HG03280 (cell line): ENCODE results near the gene ATXN1.
A peak's percentile ranks its signal among the peaks of the same experiment; 100 is the strongest.

Source experiments
- ATAC-seq: cut with Tn5 transposase; IDR thresholded peaks from one replicate; pipeline ENCODE4 v1.9.1; 2021; ENCODE audit warnings: mild to moderate bottlenecking, moderate library complexity; ENCODE audit not compliant: unreplicated experiment

The ATXN1 gene

DNA sequence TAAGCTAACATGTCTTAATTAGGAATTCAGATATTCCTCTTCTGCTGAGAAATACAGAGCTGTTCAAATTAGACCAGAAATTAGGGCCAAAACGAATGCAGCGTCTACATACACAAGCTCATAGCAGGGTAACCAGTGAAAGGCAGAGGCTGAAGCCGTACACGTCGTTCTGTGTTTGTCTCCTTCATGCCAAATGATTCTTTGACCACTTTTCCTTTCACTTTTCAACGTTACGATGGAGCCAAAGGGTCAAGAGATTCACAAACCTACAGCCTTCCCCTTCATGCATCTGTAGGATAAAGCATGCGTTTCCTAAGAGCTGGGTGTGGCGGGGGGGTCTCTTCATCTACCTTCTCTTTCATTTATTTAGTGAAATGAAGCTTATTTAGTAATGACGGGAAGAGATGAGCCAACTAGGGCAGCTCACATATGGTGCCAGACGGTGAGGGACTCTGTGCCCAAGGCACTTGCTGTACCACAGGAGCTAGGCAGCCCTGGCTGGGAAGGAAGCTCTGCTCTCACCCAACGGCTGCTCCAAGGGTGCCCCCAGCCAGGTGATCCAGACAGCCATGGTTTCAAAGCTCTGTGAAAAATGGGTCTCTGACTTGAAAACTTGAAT is 178.0 kb downstream of the ATXN1 start:
- ATAC-seq = no peak

DNA sequence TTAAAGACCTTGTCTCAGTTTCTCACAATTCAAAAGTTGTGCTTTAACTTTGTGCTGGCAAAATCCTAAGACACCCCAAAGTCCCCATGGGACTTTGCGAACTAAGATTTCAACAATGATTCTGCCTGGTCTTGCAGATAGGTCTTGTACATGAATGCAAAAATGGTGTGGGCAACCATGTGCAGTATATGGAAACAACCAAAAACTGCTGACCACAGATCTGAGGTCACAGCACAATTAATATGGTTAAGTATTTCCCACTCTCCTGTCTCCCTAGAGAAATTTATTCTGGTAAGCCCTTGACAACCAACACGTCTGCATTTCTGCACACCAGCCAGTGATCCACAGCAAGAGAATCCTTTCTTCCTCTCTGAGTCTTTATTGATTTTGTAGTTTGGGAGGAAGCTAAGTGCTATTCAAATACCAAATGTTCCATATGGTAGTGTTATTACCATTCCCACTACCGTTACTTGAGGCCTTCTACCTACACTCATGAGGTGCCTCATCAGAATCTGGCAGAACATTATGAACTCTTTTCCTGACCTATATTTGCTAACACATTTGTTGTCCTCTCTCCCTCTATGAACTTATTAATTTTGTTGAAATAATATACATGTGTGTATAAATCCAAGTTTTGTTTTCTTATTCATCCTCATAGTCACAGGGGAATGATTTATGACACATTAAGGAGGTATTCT is 178.7 kb downstream of the ATXN1 start:
- ATAC-seq = no peak

DNA sequence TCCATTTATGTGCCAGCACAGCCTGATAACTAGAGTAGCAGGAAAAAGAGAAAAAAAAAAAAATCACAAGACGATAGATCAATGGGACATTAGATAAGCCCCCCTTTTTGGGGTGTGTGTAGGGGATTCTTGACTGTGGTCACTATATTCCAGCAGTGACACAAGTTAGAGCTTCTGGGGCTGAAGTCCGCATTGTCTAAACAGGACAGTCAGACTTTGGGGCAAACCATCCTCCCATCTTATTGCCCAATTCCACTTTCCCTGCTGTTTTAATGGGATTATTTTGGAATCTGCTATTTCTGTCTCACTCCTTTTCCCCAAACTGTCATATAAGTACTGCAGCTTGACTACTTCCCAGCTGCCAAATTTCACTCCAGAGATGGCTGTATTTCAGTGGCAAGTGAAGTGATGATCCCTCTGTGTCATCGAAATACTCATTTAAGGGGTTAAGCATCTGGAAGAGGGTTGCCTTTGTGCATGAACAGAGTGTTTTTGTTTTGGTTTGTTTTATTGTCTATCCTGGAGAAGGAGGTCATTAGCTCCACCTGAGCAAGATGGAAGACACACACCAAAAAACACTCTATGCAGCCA is 182.5 kb downstream of the ATXN1 start:
- no peak for ATAC-seq

DNA sequence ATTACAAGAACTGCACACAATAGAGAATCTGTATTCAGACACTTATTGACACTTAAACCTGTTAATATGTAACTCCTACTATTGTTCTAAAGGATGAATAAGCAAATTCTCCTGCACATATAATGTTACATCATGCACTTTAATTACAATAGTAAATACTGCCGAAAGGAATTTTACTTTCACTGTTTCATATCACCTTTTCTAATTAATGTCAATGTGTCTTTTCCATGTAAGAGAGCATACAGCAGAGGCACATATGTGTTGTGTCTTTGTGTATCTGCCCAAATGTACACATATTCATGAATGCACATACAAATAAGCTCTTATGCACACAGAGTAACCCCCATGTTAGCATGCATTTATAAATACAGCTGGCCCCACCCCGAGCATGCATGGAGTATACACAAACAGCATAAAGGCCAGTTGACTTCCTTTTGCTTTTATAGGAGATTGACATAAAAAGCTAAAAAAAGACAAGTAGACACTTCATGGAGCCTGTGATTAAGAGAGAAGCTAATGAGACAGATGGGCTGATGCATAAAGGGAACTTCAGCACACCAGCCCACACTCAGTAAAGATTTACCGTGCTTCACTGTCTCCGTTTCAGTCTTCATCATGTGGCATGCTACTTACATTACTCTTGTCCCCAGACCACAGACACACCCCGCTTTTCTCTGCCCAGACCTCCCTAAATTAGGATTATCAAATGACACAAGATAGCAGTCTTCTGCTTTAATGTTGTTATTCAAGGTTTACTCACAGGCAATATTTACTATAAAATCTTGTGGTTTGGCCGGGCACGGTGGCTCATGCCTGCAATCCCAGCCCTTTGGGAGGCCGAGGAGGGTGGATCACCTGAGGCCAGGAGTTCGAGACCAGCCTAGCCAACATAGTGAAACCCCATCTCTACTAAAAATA is 184.6 kb downstream of the ATXN1 start:
- peak; percentile 69 for ATAC-seq

DNA sequence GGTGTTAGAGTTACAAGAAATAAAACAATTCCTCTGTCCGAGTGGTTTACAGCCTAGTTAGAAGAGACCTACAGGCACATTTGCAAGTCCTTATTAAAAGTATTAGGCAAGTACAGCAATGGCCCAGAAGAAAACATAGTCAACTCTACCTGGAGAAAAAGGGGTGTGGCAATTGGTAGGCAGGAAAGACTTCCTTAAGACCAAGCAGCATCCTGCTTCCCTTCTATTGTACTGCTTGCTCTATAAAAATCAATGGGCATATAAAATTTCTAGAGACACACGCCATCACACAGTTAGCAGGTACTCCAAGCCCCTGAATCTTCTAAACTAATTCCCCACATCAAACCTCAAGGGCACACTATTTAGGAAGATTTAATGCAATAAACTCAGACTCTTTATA is 185.6 kb downstream of the ATXN1 start:
- ATAC-seq = no peak

DNA sequence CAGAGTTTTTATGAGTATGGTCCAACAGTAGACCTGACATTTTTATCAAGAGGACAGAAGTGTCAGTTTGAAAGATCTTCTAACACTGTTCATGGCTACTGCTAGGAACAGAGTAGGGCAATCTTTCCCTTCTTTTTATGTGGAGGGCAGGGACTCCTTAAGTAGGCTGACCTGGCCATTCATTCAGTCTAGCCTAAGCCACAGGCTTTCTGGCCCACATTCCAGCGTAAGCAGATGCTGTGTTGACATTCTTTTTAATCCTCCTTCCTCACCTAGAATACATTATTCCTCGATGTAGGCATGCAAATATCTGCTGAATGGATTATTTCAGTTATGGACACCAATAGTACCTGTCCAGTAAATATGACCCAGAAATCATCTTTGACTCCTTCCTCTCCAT is 188.3 kb downstream of the ATXN1 start:
- ATAC-seq = no peak

DNA sequence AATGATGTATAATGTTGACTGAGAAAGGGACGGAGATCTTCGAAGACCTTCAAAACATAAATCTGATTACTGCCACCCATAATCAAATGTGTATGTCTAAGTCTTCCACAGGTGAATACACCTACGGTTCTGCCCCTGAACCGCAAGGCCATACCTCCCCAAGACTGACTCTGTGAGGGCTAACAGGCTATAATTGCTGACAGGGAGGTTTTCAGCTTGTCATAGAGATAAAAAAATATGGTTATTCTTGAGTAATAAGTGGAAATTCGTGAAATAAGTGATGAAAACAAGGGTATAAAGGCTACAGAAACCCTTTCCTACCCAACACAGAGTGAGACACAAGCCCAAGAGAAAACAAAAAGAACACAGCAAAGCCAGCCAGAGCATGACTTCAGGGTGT is 188.9 kb downstream of the ATXN1 start:
- no peak for ATAC-seq

DNA sequence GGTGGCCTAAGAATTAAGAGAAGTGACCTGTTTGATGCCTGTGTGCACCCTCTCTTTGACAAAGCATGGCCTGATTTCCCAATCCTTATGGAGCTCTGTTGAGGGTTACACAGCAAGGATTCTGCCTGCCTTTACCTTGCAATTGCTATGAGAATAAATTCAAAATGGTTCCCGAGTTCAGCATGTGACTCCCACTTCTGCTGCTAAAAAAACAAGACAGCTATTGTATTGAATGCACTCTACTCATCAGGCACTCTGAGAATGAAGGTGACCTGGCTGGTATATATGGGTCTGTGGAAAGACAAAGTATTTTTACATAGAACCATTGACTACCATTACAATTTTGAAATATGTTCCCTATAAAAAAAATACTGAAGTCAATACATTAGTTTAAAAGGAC is 190.3 kb downstream of the ATXN1 start:
- no peak for ATAC-seq

DNA sequence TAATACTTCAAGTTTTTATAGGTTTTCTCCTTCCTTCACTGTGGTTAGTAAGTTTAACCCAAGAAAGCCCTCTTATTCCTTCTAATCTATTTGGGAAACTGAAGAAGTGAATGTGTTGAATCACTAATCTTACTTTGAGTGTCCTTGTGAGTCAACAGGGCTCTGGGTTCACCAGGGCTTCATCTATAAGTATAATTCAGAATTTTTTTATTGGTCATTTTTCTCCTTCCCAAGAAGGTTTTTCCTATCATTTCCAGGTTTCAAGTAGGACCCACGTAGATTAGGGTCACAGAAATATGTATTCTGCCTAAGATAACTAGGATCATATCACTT is 191.1 kb downstream of the ATXN1 start:
- ATAC-seq = no peak

DNA sequence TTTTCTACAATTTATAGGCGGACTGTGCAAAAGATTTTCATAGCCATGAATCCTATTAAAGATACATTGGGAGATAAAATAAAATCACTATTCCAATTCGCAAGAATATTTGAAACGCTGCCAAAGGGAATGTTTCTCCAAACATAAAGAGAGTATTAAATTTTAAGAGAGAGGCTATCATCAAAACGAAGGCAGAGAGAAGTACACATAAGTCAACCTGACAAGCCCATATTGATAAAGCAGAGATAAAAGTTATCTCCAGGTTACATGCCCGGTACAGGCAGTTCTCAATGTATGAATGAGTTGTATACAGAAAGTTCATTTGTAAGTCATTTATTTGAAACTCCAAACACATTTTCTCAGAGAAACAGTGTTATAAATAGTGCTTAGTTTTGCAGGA is 193.1 kb downstream of the ATXN1 start:
- no peak for ATAC-seq

DNA sequence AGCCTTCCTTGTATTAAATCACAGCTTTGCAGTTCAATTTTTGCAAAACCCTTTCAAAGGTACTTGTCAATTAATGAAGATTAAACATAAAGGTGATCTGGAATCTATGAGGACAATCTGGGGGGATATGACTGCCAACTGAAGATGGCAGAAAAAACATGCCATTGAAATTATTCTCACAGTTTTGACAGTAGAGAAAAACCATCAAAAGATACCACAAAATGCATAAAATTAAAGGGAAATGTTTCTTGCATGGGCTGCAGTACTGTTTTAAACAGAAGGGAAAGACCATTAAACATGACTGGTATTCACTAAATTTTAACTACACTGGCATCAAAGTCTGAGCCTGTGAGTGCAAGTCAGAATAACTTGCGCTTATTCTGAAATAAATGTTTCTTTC is 194.2 kb downstream of the ATXN1 start:
- ATAC-seq = no peak

DNA sequence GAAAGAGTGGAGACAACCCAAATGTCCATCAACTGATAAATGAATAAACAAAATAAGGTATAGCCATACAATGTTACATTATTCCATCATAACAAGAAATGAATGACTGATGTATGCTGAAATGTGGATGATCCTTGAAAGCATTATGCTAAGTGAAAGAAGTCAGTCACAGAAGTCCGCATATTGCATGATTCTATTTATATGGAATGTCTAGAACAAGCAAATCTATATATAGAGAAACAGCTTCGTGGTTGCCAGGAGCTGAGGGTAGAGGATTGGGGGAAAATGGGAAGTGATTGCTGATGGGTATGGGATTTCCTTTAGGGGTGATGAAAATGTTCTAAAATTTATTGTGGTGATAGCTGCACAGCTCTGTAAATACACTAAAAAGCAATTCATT is 196.8 kb downstream of the ATXN1 start:
- no peak for ATAC-seq

DNA sequence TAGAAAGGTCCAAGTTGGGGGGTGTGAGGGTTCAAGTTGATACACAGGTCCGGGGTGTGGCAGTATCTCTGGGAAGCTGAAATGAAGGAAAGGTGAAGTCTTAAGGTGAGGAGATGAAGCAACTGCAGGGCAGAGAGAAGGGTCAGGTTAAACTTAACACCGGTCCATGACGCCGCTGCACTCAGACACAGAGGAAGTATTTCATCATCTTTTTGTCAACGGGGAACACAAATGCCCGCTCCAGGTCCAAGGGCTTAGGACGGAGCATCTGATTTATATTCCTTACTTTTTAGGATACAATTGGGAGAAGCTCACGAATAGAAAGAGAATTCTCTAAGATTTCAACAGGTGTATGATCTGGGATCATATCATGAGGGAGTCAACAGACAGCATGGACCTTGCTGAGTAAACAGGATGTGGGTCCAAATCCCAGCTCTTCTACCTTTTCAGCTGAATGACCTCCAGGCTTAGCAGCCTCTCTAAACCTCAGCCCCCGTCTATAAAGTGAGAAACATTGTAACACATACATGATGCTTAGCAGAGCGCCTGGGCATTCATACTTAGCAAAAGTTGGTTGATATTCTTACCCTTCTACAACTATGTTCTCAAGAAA is 197.5 kb downstream of the ATXN1 start:
- no peak for ATAC-seq

DNA sequence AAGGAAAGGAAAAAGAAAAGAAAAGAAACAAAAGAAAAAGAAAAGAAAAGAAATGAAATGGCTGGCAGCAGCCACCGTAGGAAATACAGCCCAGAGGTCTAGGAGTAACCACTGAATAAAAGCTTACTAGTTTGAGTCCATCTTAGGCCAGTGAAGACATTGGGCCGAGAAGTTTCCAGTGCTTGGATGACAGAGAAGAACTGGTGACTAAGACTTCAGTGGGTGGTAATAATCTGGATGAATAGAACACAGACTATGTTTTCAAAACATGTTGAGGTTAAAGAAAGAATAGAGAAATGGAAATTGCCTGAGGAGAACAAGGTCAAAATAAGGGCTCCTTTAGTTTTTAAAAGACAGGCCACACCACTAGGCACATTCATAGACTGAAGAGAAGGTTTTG is 198.8 kb downstream of the ATXN1 start:
- no peak for ATAC-seq

DNA sequence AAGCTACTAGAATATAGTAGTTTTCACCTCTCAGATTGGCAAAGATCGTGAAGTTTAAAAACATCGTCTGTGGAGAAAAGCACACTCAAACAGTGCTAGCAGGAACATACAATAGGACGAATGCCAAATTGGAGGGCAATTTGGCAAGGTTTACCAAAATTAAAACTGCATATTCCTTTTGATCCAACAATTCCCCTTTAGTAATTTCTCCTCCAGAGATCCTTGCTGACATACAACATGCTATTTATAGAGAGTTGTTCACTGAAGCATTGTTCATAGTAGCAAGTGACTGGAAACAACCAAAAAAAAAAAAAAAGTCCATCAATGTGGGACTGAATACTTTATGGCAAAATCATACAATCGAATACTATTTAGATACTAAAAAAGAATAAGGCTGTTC is 202.2 kb downstream of the ATXN1 start:
- ATAC-seq = no peak

DNA sequence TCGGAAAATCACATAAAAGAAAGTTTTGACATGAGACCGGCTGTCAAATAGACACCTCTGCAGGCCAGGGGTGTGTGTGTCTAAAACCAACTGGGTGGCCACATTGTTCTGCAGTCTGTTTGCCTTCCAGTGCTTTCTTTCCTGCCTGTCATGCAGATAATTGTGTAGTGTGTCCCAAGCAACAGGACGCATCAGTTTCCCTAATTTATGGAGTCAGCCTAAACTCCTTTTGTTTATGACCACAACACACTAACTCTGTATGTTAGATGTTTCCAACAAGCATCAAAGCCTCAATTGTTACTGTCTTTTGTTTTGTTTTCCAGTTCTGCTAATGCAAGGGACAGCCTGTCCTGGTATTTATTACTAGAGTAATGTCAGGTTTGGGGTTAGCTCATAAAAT is 205.7 kb downstream of the ATXN1 start:
- no peak for ATAC-seq

DNA sequence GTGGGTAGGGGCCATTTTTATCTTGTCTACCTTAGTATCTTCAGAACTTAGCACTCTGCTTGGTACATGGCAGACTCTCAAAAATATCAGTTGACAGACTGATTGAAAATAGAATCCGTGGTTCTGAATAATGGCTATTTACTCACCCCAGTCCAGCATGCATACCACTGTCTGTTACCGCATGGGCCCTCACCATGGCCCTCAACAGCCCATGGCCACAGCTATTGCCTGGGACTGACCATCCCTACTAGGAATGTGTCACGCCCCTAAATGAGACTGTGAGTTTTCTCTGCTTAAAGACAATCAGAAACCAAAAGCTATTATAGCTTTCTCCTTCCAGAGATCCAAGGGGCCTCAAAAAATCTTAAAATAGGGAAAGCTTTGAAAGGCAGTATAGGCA is 207.7 kb downstream of the ATXN1 start:
- ATAC-seq = no peak

DNA sequence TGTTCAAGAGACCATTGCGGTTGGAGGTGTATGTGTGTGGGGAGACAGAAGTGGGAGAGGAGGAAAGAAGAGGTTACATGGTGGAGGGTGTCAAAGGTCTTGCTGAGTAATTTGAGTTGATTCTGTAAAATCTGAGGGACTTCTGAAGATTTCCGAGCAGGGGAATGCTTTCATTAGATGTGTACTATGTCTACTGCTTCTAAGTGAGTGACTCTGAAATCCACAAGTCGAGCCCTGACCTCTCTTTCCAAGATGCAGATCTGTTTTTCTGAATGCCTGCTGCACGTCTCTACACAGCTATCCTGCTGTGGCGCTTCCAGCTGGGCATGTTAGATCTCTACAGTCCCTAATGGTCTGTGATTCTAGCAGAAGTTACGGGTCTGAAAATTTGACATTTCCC is 209.8 kb downstream of the ATXN1 start:
- ATAC-seq = no peak

DNA sequence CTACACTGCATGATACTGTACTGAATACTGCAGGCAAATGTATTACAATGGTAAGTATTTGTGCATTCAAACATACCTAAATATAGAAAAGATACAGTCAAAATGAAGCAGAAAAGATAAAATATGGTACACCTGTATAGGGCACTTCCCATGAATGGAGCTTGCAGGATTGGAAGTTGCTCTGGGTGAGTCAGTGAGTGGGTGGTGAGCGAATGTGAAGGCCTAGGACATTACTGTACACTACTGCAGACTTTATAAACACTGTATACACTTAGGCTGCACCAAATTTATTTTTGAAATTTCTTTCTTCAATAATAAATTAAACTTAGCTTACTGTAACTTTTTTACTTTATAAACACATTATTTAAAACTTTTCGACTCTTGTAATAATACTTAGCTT is 213.1 kb downstream of the ATXN1 start:
- ATAC-seq = no peak

DNA sequence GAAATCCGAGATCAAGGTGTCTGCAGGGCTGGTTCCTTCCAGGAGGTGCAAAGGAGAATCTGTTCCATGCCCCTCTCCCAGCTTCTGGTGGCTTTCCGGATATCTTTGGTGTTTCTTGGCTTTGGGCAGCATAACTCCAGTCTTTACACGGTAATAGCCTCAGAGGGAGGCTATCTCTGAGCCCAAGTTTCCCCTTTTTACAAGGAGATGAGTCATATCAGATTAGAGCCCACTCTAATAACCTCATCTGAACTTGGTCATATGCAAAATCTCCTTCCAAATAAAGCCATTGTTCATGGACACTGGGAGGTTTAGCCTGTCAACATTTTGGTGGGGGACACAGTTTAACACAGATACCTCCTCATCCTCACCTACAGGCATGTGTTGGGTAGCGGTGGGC is 213.7 kb downstream of the ATXN1 start:
- no peak for ATAC-seq

DNA sequence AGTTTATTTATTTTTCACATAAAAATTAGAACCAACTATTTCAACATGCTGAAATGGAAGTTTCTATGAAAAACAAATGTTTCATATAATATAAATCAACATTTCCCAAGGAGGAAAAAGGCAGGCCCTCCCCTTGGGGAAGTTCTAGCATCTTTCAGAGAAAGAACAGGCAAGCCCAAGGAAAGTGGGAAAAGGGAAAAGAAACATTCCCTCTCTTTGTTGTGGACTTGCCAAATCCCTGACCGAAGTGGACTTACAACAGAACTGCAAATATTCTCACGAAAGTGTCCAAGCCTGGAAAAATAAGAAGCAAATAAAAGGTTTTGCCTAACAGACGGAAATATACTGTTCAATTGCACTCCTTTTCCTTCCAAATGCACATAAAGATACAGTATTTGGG is 214.4 kb downstream of the ATXN1 start:
- ATAC-seq = no peak
